HG03135 (cell line): ENCODE results near the gene GPT2.
"Not testable (repeated sequence)": the region's sequence is repeated elsewhere in the genome, so short reads cannot be mapped to it uniquely, and the experiment has no call there.

Experiments used
- ATAC-seq: cut with Tn5 transposase; IDR thresholded peaks from one replicate; pipeline ENCODE4 v1.9.1; 2021; ENCODE audit warnings: mild to moderate bottlenecking, moderate library complexity; ENCODE audit not compliant: unreplicated experiment

GPT2 gene

DNA sequence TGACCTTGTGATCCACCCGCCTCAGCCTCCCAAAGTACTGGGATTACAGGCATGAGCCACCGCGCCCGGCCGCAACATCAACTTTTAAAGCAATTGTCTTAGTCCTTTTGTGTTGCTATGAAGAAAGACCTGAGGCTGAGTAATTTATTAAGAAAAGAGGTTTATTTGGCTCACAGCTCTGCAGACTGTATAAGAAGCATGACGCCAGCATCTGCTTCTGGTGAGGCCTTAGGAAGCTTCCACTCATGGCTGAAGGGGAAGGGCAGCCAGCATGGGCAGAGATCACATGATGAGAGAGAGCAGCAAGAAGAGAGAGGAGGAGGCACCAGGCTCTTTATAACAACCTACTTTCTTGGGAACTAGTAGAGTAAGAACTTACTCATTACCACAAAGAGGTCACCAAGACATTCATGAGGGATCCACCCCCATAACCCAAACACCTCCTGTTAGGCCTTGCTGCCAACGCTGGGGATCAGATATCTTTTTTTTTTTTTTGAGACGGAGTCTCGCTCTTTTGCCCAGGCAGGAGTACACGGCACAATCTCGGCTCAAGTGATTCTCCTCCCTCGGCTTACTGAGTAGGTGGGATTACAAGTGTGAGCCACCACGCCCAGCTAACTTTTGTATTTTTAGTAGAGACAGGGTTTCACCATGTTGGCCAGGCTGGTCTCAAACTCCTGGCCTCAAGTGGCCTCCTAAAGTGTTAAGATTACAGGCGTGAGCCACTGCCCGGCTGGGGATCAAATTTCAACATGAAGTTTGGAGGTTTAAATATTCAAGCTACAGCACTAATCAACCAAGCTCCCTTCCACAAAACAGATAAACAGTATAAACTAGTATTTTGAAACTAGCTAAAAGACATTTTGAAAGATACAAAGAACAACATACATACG is 21.4 kb upstream of the GPT2 start:
- no peak for ATAC-seq

DNA sequence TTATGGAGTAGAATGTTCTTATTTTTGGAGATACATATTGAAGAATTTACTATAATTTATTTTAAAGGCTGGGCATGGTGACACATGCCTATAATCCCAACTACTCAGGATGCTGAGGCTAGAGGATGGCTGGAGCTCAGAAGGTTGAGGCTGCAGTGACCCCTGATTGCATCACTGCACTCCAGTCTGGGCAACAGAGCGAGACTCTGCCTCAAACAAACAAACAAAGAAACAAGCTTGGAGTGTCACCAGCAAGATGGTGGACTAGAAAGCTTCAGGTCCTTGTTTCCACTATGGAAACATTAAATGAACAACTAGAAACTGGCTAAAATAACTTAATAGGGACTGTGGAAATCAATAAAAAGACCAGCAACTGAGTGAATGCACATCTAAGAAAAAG is 17.9 kb upstream of the GPT2 start:
- no peak for ATAC-seq

DNA sequence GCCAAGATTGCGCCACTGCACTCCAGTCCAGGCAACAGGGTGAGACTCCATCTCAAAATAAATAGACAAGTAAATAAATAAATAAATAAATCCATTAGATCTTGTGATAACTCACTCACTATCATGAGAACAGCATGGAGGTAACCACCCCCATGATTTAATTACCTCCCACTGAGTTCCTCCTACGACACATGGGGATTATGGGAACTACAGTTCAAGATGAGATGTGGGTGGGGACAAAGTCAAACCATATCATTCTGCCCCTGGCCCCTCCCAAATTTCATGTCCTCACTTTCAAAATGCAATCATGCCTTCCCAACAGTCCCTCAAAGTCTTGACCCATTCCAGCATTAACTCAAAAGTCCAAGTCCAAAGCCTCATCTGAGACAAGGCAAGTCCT is 16.7 kb upstream of the GPT2 start:
- not testable (repeated sequence) for ATAC-seq

DNA sequence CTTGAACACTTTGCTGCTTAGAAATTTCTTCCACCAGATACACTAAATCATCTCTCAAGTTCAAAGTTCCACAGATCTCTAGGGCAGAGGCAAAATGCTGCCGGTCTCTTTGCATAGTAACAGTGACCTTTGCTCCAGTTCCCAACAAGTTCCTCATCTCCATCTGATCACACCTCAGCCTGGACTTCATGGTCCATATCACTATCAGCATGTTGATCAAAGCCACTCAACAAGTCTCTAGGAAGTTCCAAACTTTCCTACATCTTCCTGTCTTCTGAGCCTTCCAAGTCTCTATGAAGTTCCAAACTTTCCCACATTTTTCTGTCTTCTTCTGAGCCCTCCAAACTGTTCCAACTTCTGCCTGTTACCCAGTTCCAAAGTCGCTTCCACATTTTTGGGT is 15.3 kb upstream of the GPT2 start:
- ATAC-seq, result not testable (repeated sequence)

DNA sequence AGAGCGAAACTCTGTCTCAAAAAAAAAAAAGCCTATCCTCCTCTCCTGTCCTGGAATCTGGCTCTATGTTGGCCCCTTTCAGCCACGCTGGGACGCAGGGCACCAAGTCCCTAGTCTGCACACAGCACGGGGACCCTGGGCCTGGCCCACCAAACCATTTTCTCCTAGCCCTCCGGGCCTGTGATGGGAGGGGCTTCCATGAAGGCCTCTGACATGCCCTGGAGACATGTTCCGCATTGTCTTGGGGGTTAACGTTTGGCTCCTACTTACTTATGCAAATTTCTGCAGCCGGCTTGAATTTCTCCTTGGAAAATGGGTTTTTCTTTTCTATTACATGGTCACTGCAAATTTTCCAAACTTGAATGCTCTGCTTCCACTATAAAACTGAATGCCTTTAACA is 12.6 kb upstream of the GPT2 start:
- no peak for ATAC-seq

DNA sequence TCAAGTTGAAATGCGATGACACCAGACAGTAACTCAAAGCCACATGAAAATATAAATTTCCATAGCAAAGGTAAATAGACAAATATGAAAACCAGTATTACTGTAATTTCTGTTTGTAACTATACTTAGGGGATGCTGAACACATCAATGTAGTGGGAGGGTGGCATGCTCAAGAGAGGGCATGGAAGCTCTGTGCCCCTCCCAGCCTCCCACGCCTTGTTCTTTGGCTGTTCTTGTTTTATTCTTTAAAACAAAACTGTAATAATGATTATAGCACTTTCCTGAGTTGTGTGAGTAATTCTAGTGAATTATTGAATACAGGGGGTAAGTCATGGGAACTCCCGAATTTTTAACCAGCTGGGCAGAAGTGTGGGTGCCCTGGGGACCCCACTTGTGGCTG is 11.0 kb upstream of the GPT2 start:
- ATAC-seq, result no peak

DNA sequence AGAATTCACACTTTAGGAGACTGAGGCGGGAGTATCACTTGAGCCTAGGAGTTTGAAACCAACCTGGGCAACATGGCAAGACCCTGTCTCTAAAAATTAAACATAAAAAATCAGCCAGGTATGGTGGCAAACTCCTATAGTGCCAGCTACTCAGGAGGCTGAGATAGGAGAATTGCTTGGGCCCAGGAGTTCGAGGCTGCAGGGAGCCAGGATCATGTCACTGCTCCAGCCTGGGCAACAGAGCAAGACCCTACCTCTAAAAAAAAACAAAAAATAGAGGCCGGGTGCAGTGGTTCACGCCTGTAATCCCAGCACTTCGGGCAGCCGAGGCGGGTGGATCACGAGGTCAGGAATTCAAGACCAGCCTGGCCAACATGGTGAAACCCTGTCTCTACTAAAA is 8.9 kb upstream of the GPT2 start:
- ATAC-seq, result no peak

DNA sequence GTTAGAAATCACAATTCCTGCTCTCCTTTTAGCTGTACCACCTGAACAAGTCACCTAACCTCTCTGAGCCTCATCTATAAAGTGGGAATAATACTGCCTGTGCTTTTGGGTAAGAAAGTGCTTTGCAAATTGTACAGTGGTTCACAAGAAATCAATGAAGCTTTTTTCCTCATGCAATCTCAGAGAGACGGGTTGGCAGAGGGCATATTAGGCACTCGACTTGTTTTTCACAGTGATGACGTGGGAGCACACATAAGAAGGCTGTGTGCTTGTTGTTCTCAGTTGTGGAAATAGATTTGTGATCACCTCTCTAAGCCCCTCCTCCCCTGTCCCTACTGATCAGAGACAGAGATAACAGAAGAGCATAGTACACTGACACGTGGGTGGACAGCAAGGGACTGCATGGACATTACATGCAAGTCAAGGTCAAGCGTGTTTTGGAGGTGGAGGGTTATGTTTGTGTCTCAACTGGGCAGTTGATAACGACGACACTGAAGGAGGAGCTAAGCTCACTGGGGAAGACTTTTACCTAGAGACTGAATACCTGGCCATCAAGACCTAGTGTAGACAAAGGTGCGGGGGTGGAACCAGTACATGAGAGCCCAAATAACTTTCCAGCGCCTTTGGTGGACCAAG is 1.7 kb upstream of the GPT2 start:
- ATAC-seq, result no peak

DNA sequence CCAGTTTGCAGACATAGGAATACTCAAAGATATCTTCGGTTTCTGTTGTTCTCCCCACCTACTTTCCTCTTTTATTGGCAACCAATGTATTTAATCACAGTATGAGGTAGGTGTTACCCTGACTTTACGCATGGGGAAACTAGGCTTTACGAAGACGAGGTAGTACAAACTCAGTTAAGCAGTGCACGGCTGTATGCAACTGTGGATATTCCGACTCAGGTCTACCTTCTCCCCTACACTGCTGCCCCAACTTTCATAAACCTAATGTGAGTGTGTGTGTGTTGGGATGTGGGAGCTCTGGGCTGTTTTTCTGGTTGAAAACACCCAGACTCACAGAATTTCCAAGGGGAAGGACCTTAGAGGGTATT is 1.2 kb upstream of the GPT2 start:
- ATAC-seq, result no peak

DNA sequence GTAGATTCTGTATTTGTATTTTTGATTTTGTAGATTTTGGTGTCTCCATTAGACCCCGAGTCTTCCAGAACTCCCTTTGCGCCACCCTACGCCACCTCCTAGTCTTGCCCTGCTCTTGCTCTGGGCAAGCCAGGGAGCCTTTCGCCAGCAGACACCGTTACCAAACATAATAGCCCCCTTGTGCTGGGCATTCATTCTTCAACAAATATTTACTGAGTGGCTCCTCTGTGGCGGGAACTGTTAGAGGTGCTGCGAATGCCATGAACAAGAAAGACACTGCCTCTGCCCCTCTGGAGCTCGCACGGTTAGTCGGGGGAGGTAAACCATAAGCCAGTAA is 841 bp upstream of the GPT2 start:
- peak; percentile 4 for ATAC-seq

DNA sequence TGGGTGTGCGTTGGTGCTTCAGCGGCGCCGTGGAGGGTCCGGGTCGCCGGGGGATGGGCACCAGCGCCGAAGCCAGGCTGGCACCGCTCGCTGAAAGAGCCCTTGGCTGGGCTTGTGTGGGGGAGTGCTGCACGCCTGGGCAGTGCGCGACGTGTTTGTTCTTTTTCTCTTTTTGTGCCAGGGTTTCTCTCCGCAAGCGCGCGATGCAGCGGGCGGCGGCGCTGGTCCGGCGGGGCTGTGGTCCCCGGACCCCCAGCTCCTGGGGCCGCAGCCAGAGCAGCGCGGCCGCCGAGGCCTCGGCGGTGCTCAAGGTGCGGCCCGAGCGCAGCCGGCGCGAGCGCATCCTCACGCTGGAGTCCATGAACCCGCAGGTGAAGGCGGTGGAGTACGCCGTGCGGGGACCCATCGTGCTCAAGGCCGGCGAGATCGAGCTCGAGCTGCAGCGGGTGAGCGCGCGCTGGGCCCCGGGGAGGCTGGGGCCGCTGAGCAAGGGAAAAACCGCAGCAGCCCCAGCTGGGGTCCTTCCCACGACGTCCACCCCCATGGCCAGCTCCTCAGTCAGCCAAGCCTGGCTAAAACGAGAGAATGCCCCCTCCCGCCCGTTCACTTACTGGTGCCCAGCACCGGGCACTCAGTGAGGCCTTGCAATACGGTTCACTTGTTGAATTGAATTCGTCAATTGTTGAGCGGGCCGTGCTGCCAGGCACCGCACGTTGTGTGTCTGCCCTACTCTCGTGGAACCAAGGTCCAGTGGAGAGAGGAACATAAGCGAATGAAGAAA is 541 bp downstream of the GPT2 start:
- ATAC-seq, result peak; percentile 33

DNA sequence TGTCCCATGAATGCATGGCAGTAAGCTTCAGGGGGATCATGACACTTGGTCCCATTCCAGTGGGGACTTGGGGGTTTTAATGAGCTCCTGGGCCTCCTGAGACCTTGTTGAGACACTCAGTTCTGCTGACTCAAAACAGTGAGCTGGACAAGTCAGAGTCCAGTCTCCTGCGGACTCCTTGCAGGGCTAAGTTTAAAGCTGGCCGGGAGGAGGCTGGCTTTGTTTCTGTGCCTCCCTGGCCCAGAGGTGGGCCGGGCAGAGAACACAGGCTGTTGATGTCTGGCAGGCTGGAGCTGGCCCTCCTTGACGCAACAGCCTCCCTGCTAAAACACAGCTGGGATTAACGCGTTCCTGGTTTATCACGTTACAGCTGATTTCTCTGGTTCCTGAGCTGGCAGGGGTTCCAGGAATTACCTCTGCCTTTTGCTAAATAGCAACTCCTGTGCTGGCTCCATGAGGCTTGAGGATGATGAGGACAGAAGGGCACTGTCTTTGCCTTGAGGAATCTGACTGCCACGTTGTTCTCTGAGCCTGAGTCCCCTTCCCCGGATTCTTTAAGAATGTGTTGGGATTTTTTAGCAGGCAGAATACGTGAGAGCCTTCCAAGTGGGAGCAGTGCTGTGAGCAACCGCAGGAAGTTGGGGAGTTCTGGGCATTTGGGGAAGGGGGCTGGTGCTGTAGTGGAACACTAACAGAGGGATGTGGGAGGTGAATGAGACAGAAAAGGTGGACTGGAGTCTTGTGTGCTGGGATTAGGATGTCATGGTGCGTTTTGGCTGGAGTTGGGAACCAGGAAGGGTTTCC is 2.0 kb downstream of the GPT2 start:
- no peak for ATAC-seq

DNA sequence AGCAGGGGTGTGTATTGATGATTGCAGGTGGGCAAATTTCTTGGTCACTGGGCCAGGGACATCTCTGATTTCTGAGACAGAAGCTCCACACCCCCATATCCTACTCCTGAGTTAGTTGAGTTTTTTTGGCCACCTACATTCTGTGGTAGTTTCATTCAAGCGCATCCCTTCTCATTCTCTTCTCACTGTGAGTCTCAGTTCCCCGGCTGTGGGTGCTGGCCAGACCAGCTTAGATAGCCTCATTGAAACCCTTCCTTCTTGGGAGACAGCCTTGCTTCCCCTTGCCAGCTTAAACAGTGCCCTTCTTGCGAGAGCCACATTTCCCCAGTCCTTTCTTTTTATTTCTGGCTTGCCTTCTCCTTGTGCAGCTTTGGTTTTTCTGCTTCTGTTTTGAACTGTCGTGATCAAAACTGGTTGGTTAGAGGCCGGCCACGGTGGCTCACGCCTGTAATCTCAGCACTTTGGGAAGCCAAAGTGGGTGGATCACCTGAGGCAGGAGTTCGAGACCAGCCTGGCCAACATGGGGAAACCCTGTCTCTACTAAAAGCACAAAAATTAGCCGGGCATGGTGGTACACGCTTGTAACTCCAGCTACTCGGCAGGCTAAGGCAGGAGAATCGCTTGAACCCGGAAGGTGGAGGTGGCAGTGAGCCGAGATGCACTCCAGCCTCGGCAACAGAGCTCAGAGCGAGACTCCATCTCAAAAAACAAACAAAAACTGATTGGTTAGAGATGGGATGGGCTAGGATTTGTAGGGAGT is 2.8 kb downstream of the GPT2 start:
- ATAC-seq, result no peak

DNA sequence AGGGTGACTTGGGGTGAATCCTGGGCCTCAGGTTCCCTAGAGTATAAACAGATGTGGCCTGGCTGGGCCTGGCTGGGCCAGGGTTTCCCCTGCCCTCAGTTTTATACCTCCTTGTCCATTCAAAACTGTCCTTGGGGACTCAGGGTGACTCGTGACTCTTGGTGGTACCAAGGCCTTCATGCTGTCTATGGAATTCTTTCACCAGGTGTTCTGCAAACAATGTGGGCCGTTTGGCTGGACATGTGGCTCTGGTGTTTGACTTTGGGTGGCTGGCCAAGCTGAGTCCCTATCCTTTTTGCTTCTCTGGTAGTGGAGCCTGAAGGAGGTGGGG is 3.3 kb downstream of the GPT2 start:
- no peak for ATAC-seq

DNA sequence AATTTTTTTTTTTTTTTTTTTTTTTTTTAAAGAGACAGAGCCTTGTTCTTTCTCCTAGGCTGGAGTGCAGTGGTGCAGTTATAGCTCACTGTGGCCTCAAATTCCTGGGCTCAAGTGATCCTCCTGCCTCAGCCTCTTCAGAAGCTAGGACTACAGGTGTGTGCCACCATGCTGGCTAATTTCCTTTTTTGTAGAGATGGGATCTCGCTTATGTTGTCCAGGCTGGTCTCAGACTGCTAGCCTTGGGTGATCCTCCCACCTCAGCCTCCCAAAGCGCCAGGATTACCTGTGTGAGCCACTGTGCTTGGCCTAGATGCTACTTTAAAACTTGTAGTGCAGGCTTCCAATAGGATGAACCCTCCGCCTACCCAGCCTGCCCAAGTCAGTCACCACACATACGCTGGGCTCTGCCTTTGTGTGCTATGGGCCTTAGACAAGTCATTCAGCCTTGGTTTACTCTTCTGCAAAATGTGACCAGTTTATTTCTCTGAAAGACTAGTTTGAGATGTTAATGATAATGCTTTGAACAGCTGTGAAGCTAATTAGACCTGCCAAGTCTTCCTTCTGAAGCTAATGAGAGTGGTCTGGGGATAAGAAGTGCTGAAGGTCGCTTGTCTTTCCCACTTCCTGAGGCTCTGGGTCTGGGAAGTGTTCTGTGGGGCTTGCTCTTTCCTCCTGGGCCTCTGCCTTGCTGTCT is 5.2 kb downstream of the GPT2 start:
- ATAC-seq, result no peak

DNA sequence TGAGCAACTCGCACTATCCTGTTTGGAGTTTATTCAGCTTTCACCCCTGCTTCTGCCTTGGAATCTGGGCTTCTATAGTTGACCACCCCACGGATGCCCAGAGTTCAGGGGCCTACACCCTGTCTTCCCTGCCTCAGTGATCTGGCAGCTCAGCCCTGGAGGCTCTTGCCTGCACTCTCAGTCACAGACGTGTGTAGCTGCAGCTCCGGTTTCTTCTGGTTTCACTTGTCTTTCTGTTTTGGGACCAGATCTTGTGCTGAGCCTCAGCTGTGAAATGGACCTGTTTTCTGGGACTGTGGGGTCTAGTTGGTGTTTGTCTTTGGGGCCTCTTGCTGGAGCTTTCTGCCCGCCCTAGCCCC is 5.8 kb downstream of the GPT2 start:
- ATAC-seq, result no peak

DNA sequence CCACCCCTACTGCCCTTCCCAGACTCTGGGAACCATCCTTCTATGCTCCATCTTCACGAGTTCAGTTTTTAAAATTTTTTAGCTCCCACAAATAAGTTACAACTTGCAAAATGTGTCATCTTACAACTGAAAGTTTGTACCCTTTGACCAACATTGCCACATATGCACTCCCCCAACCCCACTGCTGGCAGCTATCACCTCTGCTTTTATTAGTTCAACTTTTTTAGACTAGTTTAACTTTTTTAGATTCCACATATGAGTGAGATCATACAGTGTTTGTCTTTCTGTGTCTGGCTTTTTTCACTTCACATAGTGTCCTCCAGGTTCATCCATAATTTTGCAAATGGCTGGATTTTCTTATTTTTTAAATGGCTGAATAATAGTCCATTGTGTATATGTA is 7.7 kb downstream of the GPT2 start:
- no peak for ATAC-seq

DNA sequence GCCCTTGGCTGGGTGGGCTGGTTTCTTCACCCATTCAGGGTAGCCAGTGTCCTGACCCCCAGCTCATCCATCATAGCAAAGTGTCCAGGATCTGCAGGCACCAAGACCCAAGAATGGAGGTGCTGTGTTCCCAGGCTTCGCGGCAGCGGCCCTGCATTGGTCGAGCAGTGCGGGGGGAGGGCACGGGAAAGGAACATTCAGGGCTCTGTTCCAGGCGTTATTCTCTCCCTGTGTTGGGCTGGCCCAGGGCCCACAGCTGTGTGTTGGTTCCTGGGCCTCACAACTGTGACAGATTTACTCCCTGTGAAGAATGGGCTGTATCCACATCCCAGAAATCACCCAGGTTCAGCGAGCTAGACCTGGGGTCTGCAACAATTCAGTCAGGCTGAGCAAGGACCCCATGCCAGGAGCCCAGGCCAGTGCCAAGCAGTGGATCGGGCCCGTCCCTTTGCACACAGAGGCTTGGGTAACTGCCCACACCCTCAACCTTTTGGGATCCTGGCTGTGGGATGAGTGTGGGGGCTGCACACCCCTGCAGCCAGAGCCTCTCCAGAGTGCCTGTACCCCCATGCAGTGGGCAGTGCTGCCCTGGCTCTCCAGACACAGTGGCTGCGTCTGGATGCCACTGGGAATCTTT is 10.0 kb downstream of the GPT2 start:
- no peak for ATAC-seq
